Uterus (tissue), 4 donors: Measurements from ENCODE around the gene TNIP1. TPM values are rescaled to one million over a fixed set of nuclear protein-coding genes. Genes with fewer than 3 reads are reported as not detected.

Source experiments
- DNase-seq, 2 donors: peaks; one replicate each; pipeline ENCODE4 v3.0.0-alpha.2; 2019 to 2020
- H3K27ac ChIP-seq, 2 donors: fragments of 200-600 bp; sonication (generic); 1 replicate in 1 of 2; 2 replicates in 1 of 2; pipeline ENCODE4 v1.5.1; 2016 to 2018
- H3K27me3 ChIP-seq, 2 donors: fragments of 200-600 bp; sonication (generic); one replicate each; pipeline ENCODE4 v1.5.1; 2018 to 2019; ENCODE audit warnings: control low read depth in 1 of 2
- H3K36me3 ChIP-seq, 2 donors: fragments of 200-600 bp; sonication (generic); one replicate each; pipeline ENCODE4 v1.5.1; 2019; ENCODE audit warnings: control low read depth in 1 of 2
- H3K4me1 ChIP-seq, 2 donors: fragments of 200-600 bp; sonication (generic); one replicate each; pipeline ENCODE4 v1.5.1; 2018 to 2019; ENCODE audit warnings: control low read depth in 1 of 2
- H3K4me3 ChIP-seq, 2 donors: fragments of 200-600 bp; sonication (generic); 1 replicate in 1 of 2; 2 replicates in 1 of 2; pipeline ENCODE4 v1.5.1; 2018 to 2019; ENCODE audit warnings: mild to moderate bottlenecking in 1 of 2
- H3K9me3 ChIP-seq, 2 donors: fragments of 200-600 bp; sonication (generic); one replicate each; pipeline ENCODE4 v1.5.1; 2019; ENCODE audit warnings: control low read depth in 1 of 2
- CTCF ChIP-seq, 4 experiments: fragments of 200-600 bp in 2 of 4; fragments of 450-650 bp in 2 of 4; sonication (generic) in 2 of 4; IDR thresholded peaks; one replicate each; pipeline ENCODE4 v1.5.1; 2016 to 2019; ENCODE audit warnings: antibody characterized with exemption in 4 of 4, mild to moderate bottlenecking in 2 of 4, moderate library complexity in 1 of 4
- POLR2A ChIP-seq, 2 donors: fragments of 450-650 bp; IDR thresholded peaks; one replicate each; pipeline ENCODE4 v1.6.1; 2016; ENCODE audit warnings: antibody characterized with exemption in 2 of 2, mild to moderate bottlenecking in 1 of 2, moderate library complexity in 1 of 2
- intact Hi-C: fragments of 100-400 bp; cut with DNase I; formaldehyde crosslinking; loops from one replicate; pipeline ENCODE4 v1.15.1; 2023; ENCODE audit warnings: low total_unique reads
- total RNA-seq, 4 donors: library from RNA; depleted of rRNA in 3 of 4; stranded (reverse); fragments of >200 nt in 3 of 4; gene quantifications; one replicate each; pipeline versions ENCODE4 v1.1.0 to v1.2.4, GENCODE V29; 2014 to 2023
- donor health status: DM: yes; HTN: yes; CAD: no.

TNIP1 gene
- total RNA-seq, 4 donors from 2014 or later = 35.6 to 70.8 (median 50.7) TPM

- H3K27ac ChIP-seq = peak overlapping the region; percentile 80 to 83
- DNase-seq = no peak
- no peak overlapping the region for H3K4me3 ChIP-seq
- intact Hi-C loops = loop anchor here (5.0 kb wide), 1 partner anchor 110 kb away; no protein-coding TSS in a partner anchor
- peaks cover 10 to 16% of the 10 kb centered on the region in 2 donors for H3K4me1 ChIP-seq
- H3K36me3 ChIP-seq = no peaks in the 10 kb centered on the region
- H3K27me3 ChIP-seq = no peaks in the 10 kb centered on the region
- TF ChIP-seq POLR2A (IDR thresholded peaks at IDR 0.05) = no peak
- no peak for TF ChIP-seq CTCF (IDR thresholded peaks at IDR 0.05)
- no peaks in the 10 kb centered on the region for H3K9me3 ChIP-seq
These were observed 73.2 kb downstream of the TNIP1 start for GRCh38 chr5:151007430-151008209.

- intact Hi-C loops = loop anchor here (5.0 kb wide), 1 partner anchor 110 kb away; no protein-coding TSS in a partner anchor
- Histone ChIP-seq H3K4me1 (peaks cover 10 to 16% of the 10 kb centered on the region in 2 donors), H3K36me3 (no peaks in the 10 kb centered on the region), H3K9me3 (no peaks in the 10 kb centered on the region), H3K27me3 (no peaks in the 10 kb centered on the region), H3K4me3 (no peak overlapping the region), H3K27ac (peak overlapping the region; percentile 80 to 83)
- no peak for DNase-seq
- TF ChIP-seq POLR2A (IDR thresholded peaks at IDR 0.05) (no peak), CTCF (IDR thresholded peaks at IDR 0.05) (no peak)
These were observed 74.0 kb downstream of the TNIP1 start for GRCh38 chr5:151006704-151007334.

- no peaks in the 10 kb centered on the region for H3K27me3 ChIP-seq
- H3K36me3 ChIP-seq = no peaks in the 10 kb centered on the region
- TF ChIP-seq CTCF (IDR thresholded peaks at IDR 0.05) (no peak), POLR2A (IDR thresholded peaks at IDR 0.05) (no peak)
- no peaks in the 10 kb centered on the region for H3K9me3 ChIP-seq
- H3K4me1 ChIP-seq = peaks cover 10 to 16% of the 10 kb centered on the region in 2 donors
- peak; percentile 92 to 95 for DNase-seq
- H3K27ac ChIP-seq = peak overlapping the region; percentile 80 to 83
- H3K4me3 ChIP-seq = no peak overlapping the region
- intact Hi-C loops = loop anchor here (5.0 kb wide), 1 partner anchor 111 kb away; no protein-coding TSS in a partner anchor
These were observed 74.8 kb downstream of the TNIP1 start for GRCh38 chr5:151005950-151006576.

GRCh38 chr5:151005187-151005949 lies 75.5 kb downstream of the TNIP1 start:
- Histone ChIP-seq H3K4me1 (peaks cover 10 to 16% of the 10 kb centered on the region in 2 donors), H3K4me3 (no peak overlapping the region)

GRCh38 chr5:151004499-151004898 lies 76.3 kb downstream of the TNIP1 start:
- Histone ChIP-seq H3K27ac (peak overlapping the region; percentile 80 to 83), H3K4me1 (peaks cover 10 to 16% of the 10 kb centered on the region in 2 donors), H3K27me3 (no peaks in the 10 kb centered on the region), H3K9me3 (no peaks in the 10 kb centered on the region), H3K36me3 (no peaks in the 10 kb centered on the region), H3K4me3 (no peak overlapping the region)
- no peak for TF ChIP-seq POLR2A (IDR thresholded peaks at IDR 0.05)
- no peak for TF ChIP-seq CTCF (IDR thresholded peaks at IDR 0.05)
- no peak for DNase-seq
- intact Hi-C loops = no loop called here

More at GRCh38 chr5:151005187-151005949, 75.5 kb downstream of the TNIP1 start:
- no peak for TF ChIP-seq POLR2A (IDR thresholded peaks at IDR 0.05)
- DNase-seq = peak; percentile 67 to 79
- Histone ChIP-seq H3K27me3 (no peaks in the 10 kb centered on the region), H3K36me3 (no peaks in the 10 kb centered on the region), H3K27ac (peak overlapping the region; percentile 80 to 83), H3K9me3 (no peaks in the 10 kb centered on the region)
- intact Hi-C loops = loop anchor here (5.0 kb wide), 1 partner anchor 112 kb away; no protein-coding TSS in a partner anchor
